Neural crest cell (in vitro differentiated cells): Measurements from ENCODE around the gene OR2F2. TPM values are rescaled to one million over a fixed set of nuclear protein-coding genes. Genes with fewer than 3 reads are reported as not detected.

Experiments
- DNase-seq: peaks from one replicate; pipeline ENCODE4 v3.0.0; 2021; ENCODE audit warnings: low read depth, mixed read lengths, low spot score
- H3K27ac Mint-ChIP-seq: one replicate; pipeline ENCODE4 v1.8.0; 2021; ENCODE audit warnings: mild to moderate bottlenecking, mixed read lengths; ENCODE audit not compliant: unreplicated experiment
- H3K27me3 Mint-ChIP-seq: 2 replicates; pipeline ENCODE4 v1.8.0; 2021; ENCODE audit warnings: low read depth, mild to moderate bottlenecking, mixed read lengths
- H3K36me3 Mint-ChIP-seq: 2 replicates; pipeline ENCODE4 v1.8.0; 2021; ENCODE audit warnings: low read depth, mild to moderate bottlenecking, mixed read lengths
- H3K4me1 Mint-ChIP-seq: 2 replicates; pipeline ENCODE4 v1.8.0; 2021; ENCODE audit warnings: mixed read lengths
- H3K4me3 Mint-ChIP-seq: one replicate; pipeline ENCODE4 v1.8.0; 2021; ENCODE audit warnings: mild to moderate bottlenecking, mixed read lengths
- H3K9me3 Mint-ChIP-seq: 2 replicates; pipeline ENCODE4 v1.8.0; 2021; ENCODE audit warnings: mixed read lengths
- CTCF ChIP-seq: fragments of 200-600 bp; sonication (generic); conservative IDR thresholded peaks from 2 replicates; pipeline ENCODE4 v1.5.0; 2021; ENCODE audit warnings: antibody characterized with exemption, mild to moderate bottlenecking
- long read RNA-seq: library from polyadenylated mRNA; unstranded; transcript quantifications from one replicate; pipeline ENCODE4 v2.0.0, GENCODE V29; 2020
- total RNA-seq: library from RNA; stranded (reverse); gene quantifications from 2 replicates; pipeline ENCODE4 v1.2.1, GENCODE V29; 2021

The OR2F2 gene
- total RNA-seq: not detected in 2 replicates
- long read RNA-seq: 0 reads

GRCh38 chr7:143934526-143935325 lies at the start of gene OR2F2:
OR2F2 (plus strand) TSS chr7:143935233; CDS start chr7:143935233, 0 bp downstream.
- H3K27ac Mint-ChIP-seq: no peak within 1 kb of the TSS
- no peak for TF ChIP-seq CTCF
- peaks cover 4% of the 10 kb centered on the region for H3K9me3 Mint-ChIP-seq
- no peaks in the 10 kb centered on the region for H3K4me1 Mint-ChIP-seq
- no peak within 1 kb of the TSS for H3K4me3 Mint-ChIP-seq
- H3K27me3 Mint-ChIP-seq: no peaks in the 10 kb centered on the region
- DNase-seq: no peak
- no peaks in the 10 kb centered on the region for H3K36me3 Mint-ChIP-seq

DNA sequence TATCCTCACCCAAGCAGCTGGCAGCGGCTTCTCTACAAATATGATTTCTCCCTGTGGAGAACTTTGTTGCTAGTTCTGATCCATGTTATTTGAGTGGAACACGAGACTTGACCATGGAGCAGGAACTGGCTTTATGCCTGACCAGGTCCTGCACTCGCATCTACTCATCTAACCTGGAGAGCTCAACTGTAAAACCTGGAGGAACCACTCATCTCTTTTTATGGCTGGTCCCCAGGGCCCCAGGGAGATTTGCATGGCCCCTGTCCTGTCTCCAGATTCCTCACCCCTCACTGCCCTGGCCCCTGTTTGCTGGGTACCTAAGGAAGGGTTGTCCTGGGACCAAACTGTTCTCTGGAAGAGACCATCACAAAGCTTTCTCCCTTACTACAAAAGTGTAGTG lies 49.1 kb upstream of the OR2F2 start:
- H3K4me3 Mint-ChIP-seq: peak overlapping the region; percentile 75
- H3K27me3 Mint-ChIP-seq: no peaks in the 10 kb centered on the region
- H3K4me1 Mint-ChIP-seq: peaks cover 50% of the 10 kb centered on the region
- peaks cover 30% of the 10 kb centered on the region for H3K36me3 Mint-ChIP-seq
- peak overlapping the region; percentile 62 for H3K27ac Mint-ChIP-seq
- peaks cover 11% of the 10 kb centered on the region for H3K9me3 Mint-ChIP-seq
- no peak for TF ChIP-seq CTCF
- DNase-seq: no peak

GRCh38 chr7:143886826-143887477 lies 48.1 kb upstream of the OR2F2 start:
- H3K4me3 Mint-ChIP-seq: peak overlapping the region; percentile 75

DNA sequence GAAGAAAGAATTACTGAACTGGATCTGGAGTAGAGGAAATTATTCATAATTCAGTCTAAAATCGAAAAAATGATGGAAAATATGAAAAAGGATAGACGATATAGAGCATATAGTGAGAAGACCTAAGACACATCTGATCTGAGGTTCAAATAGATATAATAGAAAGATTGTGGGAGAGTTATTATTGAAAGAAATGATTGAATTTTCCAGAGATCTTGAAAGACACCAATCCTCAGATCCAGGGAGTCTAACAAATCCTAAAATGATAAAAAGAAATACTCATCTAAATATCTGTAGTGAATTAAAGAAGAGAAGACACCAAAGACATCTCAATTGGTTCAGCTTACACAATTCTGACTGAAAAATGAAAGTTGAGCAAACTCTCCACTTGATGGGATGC lies 46.0 kb upstream of the OR2F2 start:
- Mint-ChIP-seq H3K9me3 (peaks cover 14% of the 10 kb centered on the region), H3K36me3 (peaks cover 42% of the 10 kb centered on the region), H3K27ac (no peak overlapping the region), H3K4me1 (peaks cover 25% of the 10 kb centered on the region), H3K4me3 (no peak overlapping the region), H3K27me3 (no peaks in the 10 kb centered on the region)
- no peak for TF ChIP-seq CTCF
- DNase-seq: no peak

More at GRCh38 chr7:143886826-143887477, 48.1 kb upstream of the OR2F2 start:
- no peak for DNase-seq
- Mint-ChIP-seq H3K36me3 (peaks cover 39% of the 10 kb centered on the region), H3K4me1 (peaks cover 40% of the 10 kb centered on the region), H3K27me3 (no peaks in the 10 kb centered on the region), H3K27ac (no peak overlapping the region), H3K9me3 (peaks cover 14% of the 10 kb centered on the region)
- TF ChIP-seq CTCF: no peak

DNA sequence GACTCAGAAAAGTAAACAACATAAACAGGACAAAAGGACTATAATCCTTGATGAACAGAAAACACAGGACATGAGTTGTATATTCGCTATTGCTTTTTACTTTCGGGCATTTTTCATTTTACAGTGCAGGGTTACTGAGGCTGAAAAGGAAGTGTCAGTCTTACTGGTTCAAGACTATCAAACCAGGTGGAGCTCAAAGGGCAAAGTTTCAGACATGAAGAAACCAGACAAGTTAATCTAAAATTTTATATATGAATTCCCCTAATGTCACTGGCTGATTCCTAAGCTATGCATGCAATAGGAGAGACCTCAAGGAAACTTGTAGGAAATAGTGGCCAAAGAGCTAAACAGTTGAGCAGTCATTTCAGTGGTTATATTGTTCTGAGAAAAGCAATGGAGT lies 44.5 kb upstream of the OR2F2 start:
- H3K36me3 Mint-ChIP-seq: peaks cover 48% of the 10 kb centered on the region
- H3K9me3 Mint-ChIP-seq: peaks cover 16% of the 10 kb centered on the region
- no peak overlapping the region for H3K27ac Mint-ChIP-seq
- H3K4me3 Mint-ChIP-seq: no peak overlapping the region
- no peak for TF ChIP-seq CTCF
- peaks cover 16% of the 10 kb centered on the region for H3K4me1 Mint-ChIP-seq
- no peak for DNase-seq
- H3K27me3 Mint-ChIP-seq: no peaks in the 10 kb centered on the region
